GM12891 (cell line): ENCODE data around the gene RUNX1.
"Not testable (repeated sequence)": the region's sequence is repeated elsewhere in the genome, so short reads cannot be mapped to it uniquely, and the experiment has no call there.

ENCODE experiments used
- DNase-seq: peaks from one replicate; pipeline ENCODE4 v3.0.0; 2011; ENCODE audit warnings: low spot score; ENCODE audit not compliant: insufficient read length
- FAIRE-seq: peaks from 2 replicates; lab custom pipeline; 2011; peaks lifted over from hg19 to GRCh38; lab: Jason Lieb, UNC
- PAX5 ChIP-seq: IDR thresholded peaks from 2 replicates; pipeline ENCODE4 v1.6.1; 2011; ENCODE audit warnings: low read length, moderate library complexity, mild to moderate bottlenecking; ENCODE audit not compliant: insufficient read depth, severe bottlenecking
- POLR2A ChIP-seq: IDR thresholded peaks from 2 replicates; pipeline ENCODE4 v1.6.1; 2011; ENCODE audit warnings: low read depth, low read length, control low read depth
- POLR2AphosphoS5 ChIP-seq: IDR thresholded peaks from 2 replicates; pipeline ENCODE4 v1.6.1; 2011; ENCODE audit warnings: low read depth, low read length, control low read depth
- POU2F2 ChIP-seq: IDR thresholded peaks from 2 replicates; pipeline ENCODE4 v1.6.1; 2011; ENCODE audit warnings: low read depth, mild to moderate bottlenecking, control low read depth, low read length, moderate library complexity
- SPI1 ChIP-seq: IDR thresholded peaks from 2 replicates; pipeline ENCODE4 v1.6.1; 2011; ENCODE audit warnings: low read depth, low read length, control low read depth
- TAF1 ChIP-seq: IDR thresholded peaks from 2 replicates; pipeline ENCODE4 v1.6.1; 2011; ENCODE audit warnings: low read depth, low read length, control low read depth

Gene RUNX1

DNA sequence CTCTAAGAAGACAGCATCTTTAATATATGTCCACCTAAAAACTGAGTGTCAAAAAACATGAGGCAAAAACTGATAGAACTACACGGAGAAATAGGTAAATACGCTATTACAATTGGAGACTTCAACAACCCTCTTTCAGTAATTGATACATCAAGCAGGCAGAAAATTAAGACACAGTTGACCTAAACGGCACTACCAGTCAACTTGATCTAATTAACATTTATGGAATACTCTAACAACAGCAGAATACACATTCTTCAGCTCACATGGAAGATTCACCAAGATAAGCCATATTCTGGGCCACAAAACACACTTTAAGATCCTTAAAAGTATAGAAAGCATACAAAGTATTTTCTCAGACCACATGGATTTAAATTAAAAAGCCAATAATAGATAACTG, 242.7 kb downstream of the RUNX1 start:
- TF ChIP-seq POLR2AphosphoS5 (no peak), PAX5 (no peak), TAF1 (no peak), POU2F2 (no peak), SPI1 (no peak), POLR2A (no peak)
- no peak for DNase-seq
- no peak for FAIRE-seq

DNA sequence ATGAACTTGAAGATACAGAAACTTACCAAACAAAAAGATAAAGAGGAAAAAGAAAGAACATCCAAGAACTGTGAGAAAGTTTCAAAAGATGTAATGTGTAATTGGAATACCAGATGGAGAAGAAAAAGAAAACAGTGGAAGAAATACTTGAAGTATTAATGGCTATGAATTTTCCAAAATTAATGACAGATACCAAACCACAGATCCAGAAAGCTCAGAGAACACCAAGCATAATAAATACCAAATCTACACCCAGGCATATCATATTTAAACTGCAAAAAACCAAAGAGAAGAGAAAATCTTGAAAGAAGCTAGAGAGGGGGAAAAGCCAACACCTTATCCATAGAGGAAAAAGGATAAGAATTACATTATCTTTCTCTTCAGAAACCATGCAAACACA, 243.9 kb downstream of the RUNX1 start:
- no peak for DNase-seq
- TF ChIP-seq POLR2AphosphoS5, result no peak
- TF ChIP-seq POLR2A, result no peak
- TF ChIP-seq POU2F2, result no peak
- TF ChIP-seq PAX5, result no peak
- TF ChIP-seq SPI1, result no peak
- no peak for TF ChIP-seq TAF1
- no peak for FAIRE-seq

DNA sequence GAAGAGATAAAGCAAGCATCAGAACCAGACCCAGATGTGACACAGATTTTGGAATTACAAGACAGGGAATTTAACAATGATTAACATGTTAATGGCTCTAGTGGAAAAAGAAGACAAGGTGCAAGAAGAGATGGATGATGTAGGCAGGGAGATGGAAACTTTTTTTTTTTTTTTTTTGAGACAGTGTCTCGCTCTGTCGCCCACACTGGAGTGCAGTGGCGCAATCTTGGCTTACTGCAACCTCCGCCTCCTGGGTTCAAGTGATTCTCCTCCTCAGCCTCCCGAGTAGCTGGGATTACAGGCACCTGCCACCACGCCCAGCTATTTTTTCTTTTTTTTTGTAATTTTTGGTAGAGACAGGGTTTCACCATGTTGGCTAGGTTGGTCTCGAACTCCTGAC, 244.5 kb downstream of the RUNX1 start:
- FAIRE-seq, DNase-seq: not testable (repeated sequence)

DNA sequence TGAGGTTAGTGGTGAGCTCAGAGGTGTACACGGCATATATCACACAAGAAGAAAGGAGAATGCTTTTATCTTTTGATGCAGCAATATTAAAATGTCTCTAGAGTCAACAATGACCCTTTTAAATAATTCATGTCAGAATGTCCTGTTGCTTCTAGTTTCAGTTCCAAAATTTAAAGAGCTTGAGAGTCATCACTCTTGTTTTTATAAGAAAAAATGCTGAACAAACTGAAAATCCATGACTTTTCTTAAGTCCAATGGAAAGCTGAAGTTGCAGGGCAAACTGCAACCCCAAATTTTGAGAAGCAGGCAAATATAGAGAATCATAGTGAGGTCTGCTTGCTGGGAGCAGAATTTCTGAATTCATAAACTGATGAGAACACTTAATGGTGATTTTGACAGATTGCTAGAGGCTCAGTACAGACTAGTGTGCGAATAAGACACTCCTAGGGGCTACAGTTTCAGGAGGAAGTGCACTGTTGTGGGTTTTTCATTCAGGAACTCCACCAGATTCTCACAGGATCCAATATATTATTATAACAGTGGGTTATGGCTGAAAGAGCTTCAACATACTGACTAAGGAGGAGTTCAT, 245.2 kb downstream of the RUNX1 start:
- FAIRE-seq (no peak), DNase-seq (no peak)

DNA sequence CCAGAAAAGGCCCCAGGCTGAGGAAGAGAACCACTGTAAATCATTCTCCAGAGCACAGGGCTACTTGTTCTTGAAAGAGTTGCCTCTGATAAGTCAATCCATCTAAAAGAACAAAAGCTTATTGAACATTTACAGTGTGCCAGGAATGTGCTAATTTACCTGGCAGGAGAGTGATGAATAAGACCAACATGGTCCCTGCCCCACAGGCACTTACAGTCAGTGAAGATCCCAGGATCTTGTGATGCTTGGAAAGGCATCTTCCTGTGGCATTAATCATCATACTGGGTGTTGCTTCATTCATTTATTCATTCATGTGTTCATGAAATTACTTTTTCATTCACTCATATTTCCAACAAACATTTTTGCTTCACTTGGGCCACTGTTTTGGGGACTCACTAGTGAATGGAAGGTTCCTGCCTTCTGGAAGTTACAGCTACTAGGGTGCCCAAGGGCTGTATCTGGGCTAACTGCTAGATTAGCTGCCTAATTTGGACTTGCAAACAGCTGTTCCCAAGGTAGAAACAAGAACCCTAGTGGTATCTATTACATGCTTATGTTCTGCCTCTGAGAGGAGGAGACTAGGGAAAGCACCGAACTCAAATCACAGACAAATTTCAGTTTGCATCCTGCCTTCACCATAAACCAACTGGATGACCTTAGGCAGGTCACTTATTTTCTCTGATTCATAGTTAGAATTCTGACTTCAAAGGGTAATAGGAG, 246.8 kb downstream of the RUNX1 start:
- TF ChIP-seq POU2F2 (no peak), TAF1 (no peak), SPI1 (no peak), POLR2A (no peak), POLR2AphosphoS5 (no peak), PAX5 (no peak)
- no peak for FAIRE-seq
- no peak for DNase-seq

More for the DNA sequence above, 245.2 kb downstream of the RUNX1 start:
- TF ChIP-seq SPI1 (peak; percentile 76), TAF1 (no peak), POLR2A (no peak), PAX5 (no peak), POU2F2 (no peak), POLR2AphosphoS5 (no peak)

DNA sequence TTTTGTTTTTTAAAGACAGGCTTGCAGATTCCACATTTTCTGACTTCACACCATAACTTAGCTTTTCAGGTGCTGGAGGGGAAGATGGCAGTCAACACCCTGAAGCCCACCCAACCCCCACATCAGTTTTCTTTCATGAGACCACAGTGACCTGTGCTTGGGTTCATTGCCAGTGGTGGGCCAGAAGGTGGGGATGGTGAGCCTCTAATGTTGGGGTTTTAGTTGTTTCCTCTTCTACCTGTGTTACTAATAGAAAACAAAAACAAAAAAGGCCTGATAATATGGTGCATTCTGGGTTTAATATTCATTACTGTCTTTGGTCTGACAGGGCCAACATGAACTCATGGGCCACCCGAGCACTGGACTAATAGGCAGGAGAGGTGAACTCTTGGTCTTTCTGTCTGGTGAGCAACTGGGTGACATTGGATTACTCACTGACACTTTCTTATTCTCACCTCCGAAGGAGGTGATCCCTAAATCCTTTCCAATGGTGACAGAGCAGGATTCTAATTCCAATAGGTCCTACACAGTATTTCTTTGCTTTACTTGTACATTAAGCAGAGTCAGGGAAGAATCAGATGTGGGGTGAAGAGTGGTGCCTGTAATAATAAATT, 247.5 kb downstream of the RUNX1 start:
- no peak for FAIRE-seq

DNA sequence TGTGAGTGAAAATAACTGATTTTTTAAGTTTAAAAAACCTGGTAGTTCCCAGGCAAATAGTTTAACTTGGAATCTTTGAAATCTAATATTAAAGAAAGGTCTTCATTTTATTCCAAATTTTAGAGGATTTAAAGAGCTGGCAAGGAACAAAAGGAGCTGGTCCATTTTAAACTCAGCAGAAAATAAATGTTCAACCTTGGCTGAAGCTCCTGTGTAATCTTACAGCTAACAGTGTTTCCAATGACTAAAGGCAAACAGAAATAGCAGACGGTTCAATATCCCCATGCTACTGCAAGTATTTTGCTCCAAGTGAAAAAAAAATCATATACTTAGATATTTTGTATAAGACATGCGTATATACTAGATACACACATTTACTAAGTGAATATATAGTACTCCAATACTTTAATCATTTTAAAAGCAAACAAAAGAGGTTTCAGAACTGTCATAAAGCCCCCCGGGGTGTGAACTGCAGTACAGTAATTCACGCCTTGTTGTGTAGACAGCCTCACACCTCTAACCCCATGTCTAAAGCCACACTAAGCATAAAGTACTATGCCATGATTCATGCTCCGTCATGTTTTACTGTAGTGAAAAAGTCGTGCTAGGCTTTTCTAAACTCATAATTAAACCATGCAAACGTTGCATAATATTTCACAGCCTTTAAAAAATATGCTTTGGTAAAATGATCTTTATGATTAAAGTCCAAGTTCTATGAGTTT, 248.1 kb downstream of the RUNX1 start:
- no peak for DNase-seq
- FAIRE-seq, result no peak
- TF ChIP-seq POLR2AphosphoS5 (no peak), POLR2A (no peak), SPI1 (no peak), POU2F2 (no peak), PAX5 (no peak), TAF1 (no peak)

More for the DNA sequence above, 247.5 kb downstream of the RUNX1 start:
- no peak for TF ChIP-seq TAF1
- no peak for TF ChIP-seq POU2F2
- TF ChIP-seq PAX5, result no peak
- no peak for TF ChIP-seq POLR2AphosphoS5
- TF ChIP-seq POLR2A, result no peak
- no peak for TF ChIP-seq SPI1
- DNase-seq, result peak; percentile 28

DNA sequence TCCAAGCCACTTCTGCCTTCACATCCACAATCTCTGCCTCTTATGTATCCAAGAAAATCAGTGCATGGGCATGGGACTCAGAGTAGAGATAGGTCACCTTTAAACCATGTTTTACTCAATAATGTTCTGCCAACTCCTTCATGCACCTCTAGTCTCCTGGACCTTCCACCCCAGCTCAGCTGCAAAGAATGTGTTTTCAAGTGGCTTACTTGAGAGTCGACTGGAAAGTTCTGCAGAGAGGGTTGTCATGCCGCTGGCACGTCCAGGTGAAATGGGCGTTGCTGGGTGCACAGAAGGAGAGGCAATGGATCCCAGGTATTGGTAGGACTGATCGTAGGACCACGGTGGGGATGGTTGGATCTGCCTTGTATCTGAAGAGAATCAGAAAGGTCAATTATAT, 250.0 kb downstream of the RUNX1 start:
- no peak for FAIRE-seq
- DNase-seq, result no peak
- TF ChIP-seq POLR2A (no peak), TAF1 (no peak), SPI1 (no peak), POU2F2 (no peak), POLR2AphosphoS5 (no peak), PAX5 (no peak)
